ENCODE measurements around the gene UGT1A6. TPM values are rescaled to one million over a fixed set of nuclear protein-coding genes. Genes with fewer than 3 reads are reported as not detected.

The UGT1A6 gene
- total RNA-seq, 4 donors from 2014 or later, result 13.5 to 40.2 (median 18.1) TPM

DNA sequence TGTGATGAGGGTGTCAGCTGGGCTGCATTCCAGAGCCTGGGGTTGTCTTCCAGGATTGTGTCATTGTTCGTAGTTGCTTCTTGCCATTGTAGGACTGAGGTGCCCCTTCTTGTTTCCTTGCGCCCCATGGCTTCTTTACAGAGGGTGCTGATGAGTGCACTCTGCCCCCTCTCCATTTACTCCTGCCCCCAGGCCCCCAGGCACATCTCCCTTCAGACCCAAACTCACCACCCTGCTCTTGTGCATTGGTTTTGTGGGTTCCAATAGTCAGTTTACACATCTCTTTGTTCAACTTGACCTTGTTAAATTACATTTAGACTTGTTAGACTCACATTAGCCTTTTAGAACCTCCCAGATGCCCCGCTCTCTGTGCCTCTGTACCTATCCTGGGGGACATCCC, 128.5 kb downstream of the UGT1A6 start:
- no peak overlapping the region for H3K27ac ChIP-seq
- in situ Hi-C loops (cut with MboI; ENCODE audit: low pct_ligation_motif_present in 1 of 4, low pct_unique_long_range_greater_than_20kb in 1 of 4, low sequenced_read_pairs in 3 of 4), result no loop called here
- no peaks in the 10 kb centered on the region for H3K27me3 ChIP-seq

DNA sequence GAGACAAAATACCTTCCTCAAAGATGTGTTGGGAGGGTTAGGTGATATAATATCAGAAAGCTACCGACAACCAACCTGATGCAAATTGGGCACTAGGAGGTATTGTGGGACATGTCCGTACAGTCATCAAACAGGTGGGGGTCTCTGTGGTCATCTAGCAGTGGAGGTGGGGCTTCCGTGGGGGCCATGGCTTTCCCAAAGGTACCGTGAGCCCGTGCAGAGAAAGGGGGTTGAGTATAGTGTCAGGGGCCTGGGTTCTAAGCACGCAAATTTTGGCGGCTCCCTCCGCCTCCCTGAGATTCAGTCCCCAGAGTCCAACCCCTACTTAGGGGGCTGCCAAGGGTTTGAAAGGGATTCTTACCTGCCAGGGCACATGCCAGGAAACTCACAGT, 129.0 kb downstream of the UGT1A6 start:
- no peak overlapping the region for H3K27ac ChIP-seq
- intact Hi-C loops (cut with DNase I; ENCODE audit: low total_unique reads), result no loop called here

More for the DNA sequence above, 128.5 kb downstream of the UGT1A6 start:
- peaks cover 0 to 1% of the 10 kb centered on the region in 2 donors for H3K9me3 ChIP-seq
- no peak overlapping the region for H3K4me3 ChIP-seq
- intact Hi-C loops (cut with DNase I; ENCODE audit: low total_unique reads), result no loop called here
- no peaks in the 10 kb centered on the region for H3K36me3 ChIP-seq
- no peaks in the 10 kb centered on the region for H3K4me1 ChIP-seq
- no peak for TF ChIP-seq EP300 (IDR thresholded peaks at IDR 0.05; ENCODE audit: low read depth)
- TF ChIP-seq, protein P1, sequence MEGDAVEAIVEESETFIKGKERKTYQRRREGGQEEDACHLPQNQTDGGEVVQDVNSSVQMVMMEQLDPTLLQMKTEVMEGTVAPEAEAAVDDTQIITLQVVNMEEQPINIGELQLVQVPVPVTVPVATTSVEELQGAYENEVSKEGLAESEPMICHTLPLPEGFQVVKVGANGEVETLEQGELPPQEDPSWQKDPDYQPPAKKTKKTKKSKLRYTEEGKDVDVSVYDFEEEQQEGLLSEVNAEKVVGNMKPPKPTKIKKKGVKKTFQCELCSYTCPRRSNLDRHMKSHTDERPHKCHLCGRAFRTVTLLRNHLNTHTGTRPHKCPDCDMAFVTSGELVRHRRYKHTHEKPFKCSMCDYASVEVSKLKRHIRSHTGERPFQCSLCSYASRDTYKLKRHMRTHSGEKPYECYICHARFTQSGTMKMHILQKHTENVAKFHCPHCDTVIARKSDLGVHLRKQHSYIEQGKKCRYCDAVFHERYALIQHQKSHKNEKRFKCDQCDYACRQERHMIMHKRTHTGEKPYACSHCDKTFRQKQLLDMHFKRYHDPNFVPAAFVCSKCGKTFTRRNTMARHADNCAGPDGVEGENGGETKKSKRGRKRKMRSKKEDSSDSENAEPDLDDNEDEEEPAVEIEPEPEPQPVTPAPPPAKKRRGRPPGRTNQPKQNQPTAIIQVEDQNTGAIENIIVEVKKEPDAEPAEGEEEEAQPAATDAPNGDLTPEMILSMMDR (IDR thresholded peaks at IDR 0.05), result no peak
- 91 to 100% methylated on average over 2 to 3 of the region's 3 CpGs for WGBS, 2 donors (ENCODE audit: low coverage in 1 of 2)
- no peak for DNase-seq

DNA sequence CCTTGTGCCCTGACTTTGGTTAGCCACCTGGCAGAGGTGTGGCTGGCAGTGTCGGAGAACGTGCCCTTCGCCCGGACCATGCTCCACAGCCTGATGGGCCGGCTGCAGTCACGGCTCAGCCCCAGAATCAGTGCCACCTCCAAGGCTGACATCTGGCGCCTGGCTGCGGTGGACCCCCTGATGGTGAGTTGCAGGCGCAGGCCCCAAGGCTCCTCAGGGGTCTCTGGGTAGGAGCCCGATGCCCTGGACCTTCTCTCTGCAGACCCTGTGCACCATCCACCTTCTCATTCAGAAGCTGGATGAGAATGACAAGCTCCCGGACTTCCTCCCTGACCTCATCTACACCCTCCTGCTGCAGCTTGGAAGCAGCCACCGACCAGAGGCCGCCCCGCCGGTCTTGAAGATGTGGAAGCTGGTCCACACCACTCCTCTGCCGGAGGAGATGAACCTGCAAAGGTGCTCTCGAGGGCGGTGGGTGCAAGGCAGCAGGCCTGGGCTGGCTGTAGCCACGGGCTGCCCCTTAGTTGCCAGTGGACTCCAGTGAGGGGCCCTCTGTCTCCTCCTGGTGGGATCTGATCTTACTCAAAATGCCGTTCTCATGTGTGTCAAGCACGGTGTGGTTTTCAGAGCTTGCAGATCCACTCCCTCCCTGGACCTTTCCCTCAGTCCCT, 129.5 kb downstream of the UGT1A6 start:
- Histone ChIP-seq H3K27me3 (no peaks in the 10 kb centered on the region), H3K4me1 (no peaks in the 10 kb centered on the region), H3K27ac (no peak overlapping the region), H3K36me3 (no peaks in the 10 kb centered on the region), H3K9me3 (peaks cover 0 to 3% of the 10 kb centered on the region in 2 donors), H3K4me3 (no peak overlapping the region)
- TF ChIP-seq EP300 (IDR thresholded peaks at IDR 0.05; ENCODE audit: low read depth) (no peak), POLR2AphosphoS5 (IDR thresholded peaks at IDR 0.05) (no peak), POLR2A (IDR thresholded peaks at IDR 0.05) (no peak)
- TF ChIP-seq, protein P1 (IDR thresholded peaks at IDR 0.05), result no peak
- WGBS, 2 donors (ENCODE audit: low coverage in 1 of 2), result 84% methylated on average over 18 of the region's 21 CpGs; no CpG with 5 or more reads in 1 of the 2 donors
- intact Hi-C loops (cut with DNase I; ENCODE audit: low total_unique reads) (no loop called here), in situ Hi-C loops (cut with MboI; ENCODE audit: low pct_ligation_motif_present in 1 of 4, low pct_unique_long_range_greater_than_20kb in 1 of 4, low sequenced_read_pairs in 3 of 4) (no loop called here)
- peak; percentile 3 for DNase-seq

More for the DNA sequence above, 129.0 kb downstream of the UGT1A6 start:
- Histone ChIP-seq H3K9me3 (peaks cover 0 to 3% of the 10 kb centered on the region in 2 donors), H3K4me3 (no peak overlapping the region), H3K36me3 (no peaks in the 10 kb centered on the region), H3K27me3 (no peaks in the 10 kb centered on the region), H3K4me1 (no peaks in the 10 kb centered on the region)
- WGBS, 2 donors (ENCODE audit: low coverage in 1 of 2), result 83 to 92% methylated on average over 2 to 8 of the region's 8 CpGs
- in situ Hi-C loops (cut with MboI; ENCODE audit: low pct_ligation_motif_present in 1 of 4, low pct_unique_long_range_greater_than_20kb in 1 of 4, low sequenced_read_pairs in 3 of 4), result no loop called here
- DNase-seq, result no peak
- TF ChIP-seq POLR2AphosphoS5 (IDR thresholded peaks at IDR 0.05) (no peak), POLR2A (IDR thresholded peaks at IDR 0.05) (no peak), EP300 (IDR thresholded peaks at IDR 0.05; ENCODE audit: low read depth) (no peak)
- TF ChIP-seq, protein P1 (IDR thresholded peaks at IDR 0.05), result no peak

Other genes starting within 250 kb of the UGT1A6 start
- 100 to 1,000 TPM in 1 of 4 donors, 10 to 100 TPM in 3; 30.7 to 113 (median 41.3) TPM for gene USP40, start 126.1 kb upstream of the UGT1A6 start, total RNA-seq
- 10 to 100 TPM in 2 of 4 donors, 1 to 10 TPM in 2; 1.1 to 15.1 (median 9.4) TPM for gene UGT1A8, start 75.3 kb upstream of the UGT1A6 start, total RNA-seq
- gene UGT1A10, start 56.4 kb upstream of the UGT1A6 start, total RNA-seq, result 10 to 100 TPM; 54.2 to 87.5 (median 54.9) TPM
- 10 to 100 TPM in 3 of 4 donors, 1 to 10 TPM in 1; 4.6 to 18.7 (median 10.5) TPM for gene UGT1A9, start 21.0 kb upstream of the UGT1A6 start, total RNA-seq
- gene UGT1A7, start 11.0 kb upstream of the UGT1A6 start, total RNA-seq, result 10 to 100 TPM in 3 of 4 donors, 1 to 10 TPM in 1; 3.4 to 55.3 (median 18.2) TPM
- 10 to 100 TPM in 2 of 4 donors, 1 to 10 TPM in 2; 3.2 to 18.3 (median 7.9) TPM for gene UGT1A5, start 20.0 kb downstream of the UGT1A6 start, total RNA-seq
- 1 to 10 TPM; 2.0 to 9.0 (median 4.9) TPM for gene UGT1A4, start 25.8 kb downstream of the UGT1A6 start, total RNA-seq
- gene UGT1A3, start 36.2 kb downstream of the UGT1A6 start, total RNA-seq, result 1 to 10 TPM in 3 of 4 donors, not detected in 1; 2.6 to 3.2 (median 2.6) TPM
- 10 to 100 TPM in 1 of 4 donors, 1 to 10 TPM in 3; 4.4 to 11.3 (median 6.9) TPM for gene UGT1A1, start 67.4 kb downstream of the UGT1A6 start, total RNA-seq
- gene MROH2A, start 85.4 kb downstream of the UGT1A6 start, total RNA-seq, result under 1 TPM in 1 of 4 donors, not detected in 3; 0.14 TPM
- gene HJURP, start 161.6 kb downstream of the UGT1A6 start, total RNA-seq, result 10 to 100 TPM in 1 of 4 donors, 1 to 10 TPM in 2, not detected in 1; 1.9 to 29.5 (median 2.1) TPM
- not detected for gene TRPM8, start 224.5 kb downstream of the UGT1A6 start, total RNA-seq